Natural killer cell (primary cell): ENCODE results near the gene PLCB1. TPM values are rescaled to one million over a fixed set of nuclear protein-coding genes. Genes with fewer than 3 reads are reported as not detected.

ENCODE experiments used
- ATAC-seq, 3 donors: fragments of 150-1000 bp in 2 of 3; fragments of 200-7000 bp in 1 of 3; cut with Tn5 transposase; 1 replicate in 1 of 3; 2 replicates in 2 of 3; pipeline ENCODE4 v1.10.0; 2021; ENCODE audit warnings: mild to moderate bottlenecking in 2 of 3, moderate library complexity in 2 of 3
- DNase-seq, 2 donors: peaks; one replicate each; pipeline versions ENCODE4 v3.0.0 to v3.0.0-alpha.2; 2013 to 2021; ENCODE audit warnings: mixed read lengths in 1 of 2
- H3K27ac ChIP-seq: one replicate; pipeline ENCODE4 v1.5.1; 2013; ENCODE audit warnings: mild to moderate bottlenecking, low read length
- H3K27me3 ChIP-seq: one replicate; pipeline ENCODE4 v1.6.1; 2013; ENCODE audit warnings: low read length; ENCODE audit not compliant: control insufficient read depth, insufficient read depth
- H3K36me3 ChIP-seq: one replicate; pipeline ENCODE4 v1.6.1; 2013; ENCODE audit warnings: low read length; ENCODE audit not compliant: control insufficient read depth, insufficient read depth
- H3K4me1 ChIP-seq: one replicate; pipeline ENCODE4 v1.6.1; 2013; ENCODE audit warnings: low read length; ENCODE audit not compliant: control insufficient read depth, insufficient read depth
- H3K4me3 ChIP-seq: one replicate; pipeline ENCODE4 v1.5.1; 2013; ENCODE audit warnings: low read length
- H3K9me3 ChIP-seq: one replicate; pipeline ENCODE4 v1.6.1; 2013; ENCODE audit warnings: low read length; ENCODE audit not compliant: control insufficient read depth, insufficient read depth
- H3K27ac Mint-ChIP-seq, 2 donors: one replicate each; pipeline ENCODE4 v1.8.0; 2022; ENCODE audit warnings: mild to moderate bottlenecking in 2 of 2, mixed read lengths in 2 of 2, moderate library complexity in 1 of 2
- H3K27me3 Mint-ChIP-seq, 2 donors: one replicate each; pipeline ENCODE4 v1.8.0; 2022; ENCODE audit warnings: low read depth in 2 of 2, mixed read lengths in 2 of 2
- H3K36me3 Mint-ChIP-seq: one replicate; pipeline ENCODE4 v1.8.0; 2022; ENCODE audit warnings: mixed read lengths
- H3K4me1 Mint-ChIP-seq, 2 donors: one replicate each; pipeline ENCODE4 v1.8.0; 2022; ENCODE audit warnings: mixed read lengths in 2 of 2
- H3K4me3 Mint-ChIP-seq: one replicate; pipeline ENCODE4 v1.8.0; 2022; ENCODE audit warnings: mild to moderate bottlenecking, moderate library complexity, mixed read lengths
- H3K9me3 Mint-ChIP-seq, 2 donors: one replicate each; pipeline ENCODE4 v1.8.0; 2022; ENCODE audit warnings: mixed read lengths in 2 of 2
- CTCF ChIP-seq: fragments of 200-600 bp; IDR thresholded peaks from one replicate; pipeline ENCODE4 v1.8.0; 2022; ENCODE audit warnings: antibody characterized with exemption
- WGBS: methylation state at CpG from one replicate; pipeline ENCODE4 v1.1.7; 2013; ENCODE audit warnings: missing lambda C conversion rate; ENCODE audit not compliant: insufficient coverage; 5-methylcytosine and 5-hydroxymethylcytosine counted together
- intact Hi-C: fragments of 100-400 bp; cut with micrococcal nuclease; formaldehyde crosslinking; loops from one replicate; pipeline ENCODE4 v1.14.2; 2022
- total RNA-seq, 4 donors: library from RNA; stranded (reverse); fragments of 120-200 nt in 1 of 4; gene quantifications; one replicate each; pipeline versions ENCODE4 v1.2.3 to v1.2.4, GENCODE V29; 2013 to 2022

Gene PLCB1
- total RNA-seq, 3 donors from 2014 or later (not counting 1 experiment from before 2014, with no cell fraction given), result 48.7 to 66.2 (median 57.7) TPM

DNA sequence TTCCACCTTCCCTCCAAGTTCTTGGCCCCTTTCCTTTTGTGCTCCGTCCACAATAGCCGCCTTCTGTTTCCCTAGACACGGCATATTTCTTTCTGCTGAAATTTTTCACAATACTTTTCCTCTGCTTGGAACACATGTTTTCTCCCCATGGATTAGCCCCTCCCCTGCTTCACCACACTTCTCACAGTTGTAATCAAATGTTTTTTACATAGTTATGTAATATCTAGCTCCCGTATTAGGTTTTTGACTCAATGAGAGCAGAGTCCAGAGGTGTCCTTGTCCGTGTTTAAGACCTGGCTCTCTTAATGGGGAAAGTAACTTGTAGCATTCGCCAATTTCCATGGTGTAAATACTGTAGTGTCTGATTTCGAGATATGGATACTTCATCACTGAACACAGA, 34.7 kb downstream of the PLCB1 start:
- DNase-seq, result no peak
- no peak for TF ChIP-seq CTCF
- Histone ChIP-seq H3K36me3 (no peaks in the 10 kb centered on the region), H3K4me3 (no peak overlapping the region), H3K9me3 (no peaks in the 10 kb centered on the region), H3K4me1 (peaks cover 4% of the 10 kb centered on the region), H3K27ac (no peak overlapping the region), H3K27me3 (no peaks in the 10 kb centered on the region)
- intact Hi-C loops, result no loop called here
- no peak for ATAC-seq
- Mint-ChIP-seq H3K36me3 (no peaks in the 10 kb centered on the region), H3K4me3 (no peak overlapping the region), H3K9me3 (no peaks in the 10 kb centered on the region), H3K27me3 (no peaks in the 10 kb centered on the region), H3K27ac (no peak overlapping the region), H3K4me1 (peaks cover 26 to 38% of the 10 kb centered on the region in 2 donors)
- 98% methylated on average over 7 of the region's 7 CpGs for WGBS

DNA sequence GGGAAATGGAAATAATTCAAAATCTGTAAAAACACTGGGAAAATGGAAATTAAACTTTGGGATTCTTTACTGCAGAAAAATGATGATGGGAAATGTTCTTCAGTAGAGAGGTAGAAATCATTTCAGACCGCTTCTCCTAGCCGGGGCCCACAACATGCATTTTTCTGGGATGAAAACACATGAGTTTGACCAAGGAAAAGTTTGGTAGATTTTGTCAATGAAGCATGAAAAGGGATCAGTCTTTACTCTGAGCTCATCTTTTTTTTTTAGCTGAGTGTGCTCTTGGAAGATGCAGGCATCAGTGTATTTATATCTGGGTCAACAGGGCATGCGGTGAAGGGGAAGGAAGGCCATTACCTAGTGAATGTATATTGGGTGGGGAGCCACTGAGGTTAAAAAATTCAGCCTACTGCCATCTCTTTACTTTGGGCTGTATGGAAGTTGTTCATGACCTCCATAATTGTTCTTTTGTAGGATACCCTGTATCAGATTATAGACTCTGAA, 36.8 kb downstream of the PLCB1 start:
- Histone ChIP-seq H3K27ac (no peak overlapping the region), H3K27me3 (no peaks in the 10 kb centered on the region), H3K9me3 (no peaks in the 10 kb centered on the region), H3K36me3 (peaks cover 2% of the 10 kb centered on the region), H3K4me1 (peaks cover 3% of the 10 kb centered on the region), H3K4me3 (no peak overlapping the region)
- intact Hi-C loops, result no loop called here
- Mint-ChIP-seq H3K4me3 (no peak overlapping the region), H3K27me3 (no peaks in the 10 kb centered on the region), H3K4me1 (peaks cover 34 to 52% of the 10 kb centered on the region in 2 donors), H3K27ac (no peak overlapping the region), H3K36me3 (no peaks in the 10 kb centered on the region), H3K9me3 (no peaks in the 10 kb centered on the region)
- no peak for DNase-seq
- ATAC-seq, result no peak
- 94% methylated on average over 3 of the region's 3 CpGs for WGBS
- TF ChIP-seq CTCF, result no peak

DNA sequence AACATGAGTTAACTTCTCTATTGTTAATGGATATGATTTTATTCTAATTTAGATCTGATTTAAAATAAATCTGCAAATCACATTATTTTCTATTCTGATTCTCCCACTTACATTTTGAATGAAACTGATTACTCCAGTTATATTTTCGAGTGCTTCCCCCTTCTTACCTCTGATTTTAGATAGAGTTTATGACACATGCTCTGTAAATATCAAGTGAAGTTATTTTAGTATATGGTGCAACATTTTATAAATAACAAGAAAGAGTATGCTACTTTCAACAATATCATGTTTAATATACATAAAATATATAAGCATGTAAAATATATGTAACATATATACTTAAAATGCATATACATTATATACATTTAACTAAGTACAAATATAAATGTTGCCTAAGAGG, 38.9 kb downstream of the PLCB1 start:
- WGBS, result no CpG with 5 or more reads among the region's 1 CpG
- Mint-ChIP-seq H3K27ac (no peak overlapping the region), H3K27me3 (no peaks in the 10 kb centered on the region), H3K36me3 (no peaks in the 10 kb centered on the region), H3K4me1 (peaks cover 36 to 70% of the 10 kb centered on the region in 2 donors), H3K9me3 (no peaks in the 10 kb centered on the region), H3K4me3 (no peak overlapping the region)
- no peaks in the 10 kb centered on the region for H3K27me3 ChIP-seq
- peaks cover 2% of the 10 kb centered on the region for H3K36me3 ChIP-seq
- peaks cover 8% of the 10 kb centered on the region for H3K4me1 ChIP-seq
- TF ChIP-seq CTCF, result no peak
- no peak overlapping the region for H3K4me3 ChIP-seq
- H3K9me3 ChIP-seq, result no peaks in the 10 kb centered on the region
- DNase-seq (no peak), ATAC-seq (no peak)
- intact Hi-C loops, result no loop called here
- no peak overlapping the region for H3K27ac ChIP-seq

GRCh38 chr20:8172191-8172590, 40.1 kb downstream of the PLCB1 start:
- ATAC-seq, result no peak
- peaks cover 32 to 64% of the 10 kb centered on the region in 2 donors for H3K4me1 Mint-ChIP-seq
- WGBS, result 97% methylated on average over 2 of the region's 2 CpGs
- H3K27me3 Mint-ChIP-seq, result no peaks in the 10 kb centered on the region
- Histone ChIP-seq H3K36me3 (peaks cover 2% of the 10 kb centered on the region), H3K4me3 (no peak overlapping the region), H3K27me3 (no peaks in the 10 kb centered on the region), H3K9me3 (no peaks in the 10 kb centered on the region), H3K4me1 (peaks cover 8% of the 10 kb centered on the region), H3K27ac (no peak overlapping the region)
- no peak for TF ChIP-seq CTCF
- H3K4me3 Mint-ChIP-seq, result no peak overlapping the region
- intact Hi-C loops, result no loop called here
- no peaks in the 10 kb centered on the region for H3K36me3 Mint-ChIP-seq
- no peak for DNase-seq
- H3K27ac Mint-ChIP-seq, result no peak overlapping the region
- no peaks in the 10 kb centered on the region for H3K9me3 Mint-ChIP-seq
